Body of pancreas (tissue), 4 donors: Measurements from ENCODE around the gene GHDC. TPM values are rescaled to one million over a fixed set of nuclear protein-coding genes. Genes with fewer than 3 reads are reported as not detected.
"Not testable (repeated sequence)": the region's sequence is repeated elsewhere in the genome, so short reads cannot be mapped to it uniquely, and the experiment has no call there.

ENCODE experiments used
- ATAC-seq: fragments of 150-250 bp; one replicate; pipeline ENCODE4 v1.9.1; 2016
- DNase-seq, 4 donors: peaks; one replicate each; pipeline ENCODE4 v3.0.0-alpha.2; 2019
- H3K27ac ChIP-seq, 4 donors: fragments of 200-600 bp; sonication (generic); 1 replicate in 3 of 4; 2 replicates in 1 of 4; pipeline versions ENCODE4 v1.5.1 to v1.6.1; 2016 to 2019; ENCODE audit warnings: mild to moderate bottlenecking in 1 of 4, mixed read lengths in 1 of 4, moderate library complexity in 1 of 4
- H3K27me3 ChIP-seq, 2 donors: fragments of 200-600 bp; sonication (generic); one replicate each; pipeline ENCODE4 v1.6.0; 2016; ENCODE audit warnings: mild to moderate bottlenecking in 1 of 2
- H3K36me3 ChIP-seq, 2 donors: fragments of 200-600 bp; sonication (generic); replicated peaks in 1 of 2; 2 replicates each; pipeline ENCODE4 v1.5.1; 2016; ENCODE audit warnings: low read depth in 2 of 2; ENCODE audit not compliant: insufficient read depth in 1 of 2
- H3K4me1 ChIP-seq: fragments of 200-600 bp; sonication (generic); one replicate; pipeline ENCODE4 v1.6.0; 2016
- H3K4me3 ChIP-seq, 2 donors: fragments of 200-600 bp; sonication (generic); 1 replicate in 1 of 2; 2 replicates in 1 of 2; pipeline ENCODE4 v1.5.1; 2016 to 2019
- H3K9me3 ChIP-seq, 3 donors: fragments of 200-600 bp; sonication (generic); 1 replicate in 2 of 3; 2 replicates in 1 of 3; pipeline ENCODE4 v1.5.1; 2016
- POLR2A ChIP-seq, 3 donors: fragments of 450-650 bp; IDR thresholded peaks; one replicate each; pipeline ENCODE4 v1.6.1; 2016; ENCODE audit warnings: antibody characterized with exemption in 3 of 3, mild to moderate bottlenecking in 2 of 3
- WGBS, 2 donors: methylation state at CpG; one replicate each; pipeline ENCODE4 v1.1.5; 2017; 5-methylcytosine and 5-hydroxymethylcytosine counted together
- intact Hi-C: fragments of 100-400 bp; cut with DNase I; formaldehyde crosslinking; loops from one replicate; pipeline ENCODE4 v1.15.1; 2023
- total RNA-seq, 2 donors: library from RNA; depleted of rRNA; stranded (reverse); fragments of >200 nt; gene quantifications; one replicate each; pipeline ENCODE4 v1.1.0, GENCODE V29; 2016
- TF ChIP-seq, protein P1 (sequence below), 7 experiments: fragments of 450-650 bp in 4 of 7; fragments of 200-600 bp in 3 of 7; sonication (generic) in 3 of 7; IDR thresholded peaks; one replicate each; pipeline ENCODE4 v1.5.1; 2016 to 2019; ENCODE audit warnings: antibody characterized with exemption in 7 of 7

The GHDC gene, protein sequence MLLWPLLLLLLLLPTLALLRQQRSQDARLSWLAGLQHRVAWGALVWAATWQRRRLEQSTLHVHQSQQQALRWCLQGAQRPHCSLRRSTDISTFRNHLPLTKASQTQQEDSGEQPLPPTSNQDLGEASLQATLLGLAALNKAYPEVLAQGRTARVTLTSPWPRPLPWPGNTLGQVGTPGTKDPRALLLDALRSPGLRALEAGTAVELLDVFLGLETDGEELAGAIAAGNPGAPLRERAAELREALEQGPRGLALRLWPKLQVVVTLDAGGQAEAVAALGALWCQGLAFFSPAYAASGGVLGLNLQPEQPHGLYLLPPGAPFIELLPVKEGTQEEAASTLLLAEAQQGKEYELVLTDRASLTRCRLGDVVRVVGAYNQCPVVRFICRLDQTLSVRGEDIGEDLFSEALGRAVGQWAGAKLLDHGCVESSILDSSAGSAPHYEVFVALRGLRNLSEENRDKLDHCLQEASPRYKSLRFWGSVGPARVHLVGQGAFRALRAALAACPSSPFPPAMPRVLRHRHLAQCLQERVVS
- 10 to 100 TPM; 35.8 to 42.2 TPM for total RNA-seq

DNA sequence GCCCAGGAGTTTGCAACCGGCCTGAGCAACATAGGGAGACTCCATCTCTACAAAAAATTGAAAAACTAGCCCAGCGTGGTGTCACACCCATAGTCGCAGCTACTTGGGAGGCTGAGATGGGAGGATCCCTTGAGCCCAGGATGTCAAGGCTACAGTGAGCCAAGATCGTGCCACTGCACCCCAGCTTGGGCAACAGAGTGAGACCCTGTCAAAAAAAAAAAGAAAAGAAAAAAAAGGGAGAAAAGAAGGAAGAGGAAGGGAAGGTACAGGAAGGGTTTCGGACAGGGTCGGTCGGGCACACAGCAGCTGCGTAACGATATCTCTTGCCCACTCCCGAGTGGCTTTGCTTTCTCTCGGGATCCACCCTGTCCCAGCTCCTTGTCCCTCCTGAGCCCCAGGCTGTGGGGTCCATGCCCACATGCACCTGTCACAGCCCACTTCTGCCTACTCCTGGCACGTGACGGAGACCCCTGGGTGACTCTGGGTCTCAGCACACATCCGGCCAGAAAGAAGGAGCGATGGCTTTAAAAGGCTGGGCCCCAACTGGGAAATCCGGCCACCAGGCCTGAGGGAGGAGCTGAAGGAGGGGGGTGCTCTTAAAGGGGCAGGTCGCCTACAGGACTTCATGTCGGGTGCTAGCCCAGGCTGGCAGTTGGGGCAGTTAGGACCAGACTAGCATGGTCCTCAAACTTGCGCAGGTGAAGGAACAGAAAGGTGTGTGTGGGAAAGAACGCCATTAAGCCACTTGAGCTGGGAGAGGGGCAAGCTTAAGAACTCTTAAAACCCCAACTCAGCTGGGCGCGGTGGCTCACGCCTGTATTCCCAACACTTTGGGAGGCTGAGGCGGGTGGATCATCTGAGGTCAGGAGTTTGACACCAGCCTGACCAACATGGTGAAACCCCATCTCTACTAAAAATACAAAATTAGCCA lies at the start of gene GHDC:
Gene GHDC, minus strand, starts transcription at position 526 of the 931 bp plus-strand sequence. CDS start 913 bp downstream, outside the sequence.
- Histone ChIP-seq H3K9me3 (no peaks in the 10 kb centered on the region), H3K36me3 (no peaks in the 10 kb centered on the region), H3K4me3 (peak within 1 kb of the TSS; percentile 54), H3K27ac (peak within 1 kb of the TSS in 3 of 4 donors; percentile 61 to 84 (median 82)), H3K4me1 (peaks cover 23% of the 10 kb centered on the region), H3K27me3 (no peaks in the 10 kb centered on the region)
- ATAC-seq (peak; percentile 97), DNase-seq (peak; percentile 85 to 96 (median 88))
- TF ChIP-seq, protein P1, sequence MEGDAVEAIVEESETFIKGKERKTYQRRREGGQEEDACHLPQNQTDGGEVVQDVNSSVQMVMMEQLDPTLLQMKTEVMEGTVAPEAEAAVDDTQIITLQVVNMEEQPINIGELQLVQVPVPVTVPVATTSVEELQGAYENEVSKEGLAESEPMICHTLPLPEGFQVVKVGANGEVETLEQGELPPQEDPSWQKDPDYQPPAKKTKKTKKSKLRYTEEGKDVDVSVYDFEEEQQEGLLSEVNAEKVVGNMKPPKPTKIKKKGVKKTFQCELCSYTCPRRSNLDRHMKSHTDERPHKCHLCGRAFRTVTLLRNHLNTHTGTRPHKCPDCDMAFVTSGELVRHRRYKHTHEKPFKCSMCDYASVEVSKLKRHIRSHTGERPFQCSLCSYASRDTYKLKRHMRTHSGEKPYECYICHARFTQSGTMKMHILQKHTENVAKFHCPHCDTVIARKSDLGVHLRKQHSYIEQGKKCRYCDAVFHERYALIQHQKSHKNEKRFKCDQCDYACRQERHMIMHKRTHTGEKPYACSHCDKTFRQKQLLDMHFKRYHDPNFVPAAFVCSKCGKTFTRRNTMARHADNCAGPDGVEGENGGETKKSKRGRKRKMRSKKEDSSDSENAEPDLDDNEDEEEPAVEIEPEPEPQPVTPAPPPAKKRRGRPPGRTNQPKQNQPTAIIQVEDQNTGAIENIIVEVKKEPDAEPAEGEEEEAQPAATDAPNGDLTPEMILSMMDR (IDR thresholded peaks at IDR 0.05), result peak in 4 of 7 experiments; percentile 2 to 38 (median 8)
- peak in 2 of 3 donors; percentile 42 to 44 for TF ChIP-seq POLR2A (IDR thresholded peaks at IDR 0.05)
- WGBS, 2 donors, result 10 to 21% methylated on average over 19 to 24 of the region's 24 CpGs
- intact Hi-C loops, result no loop called here

DNA sequence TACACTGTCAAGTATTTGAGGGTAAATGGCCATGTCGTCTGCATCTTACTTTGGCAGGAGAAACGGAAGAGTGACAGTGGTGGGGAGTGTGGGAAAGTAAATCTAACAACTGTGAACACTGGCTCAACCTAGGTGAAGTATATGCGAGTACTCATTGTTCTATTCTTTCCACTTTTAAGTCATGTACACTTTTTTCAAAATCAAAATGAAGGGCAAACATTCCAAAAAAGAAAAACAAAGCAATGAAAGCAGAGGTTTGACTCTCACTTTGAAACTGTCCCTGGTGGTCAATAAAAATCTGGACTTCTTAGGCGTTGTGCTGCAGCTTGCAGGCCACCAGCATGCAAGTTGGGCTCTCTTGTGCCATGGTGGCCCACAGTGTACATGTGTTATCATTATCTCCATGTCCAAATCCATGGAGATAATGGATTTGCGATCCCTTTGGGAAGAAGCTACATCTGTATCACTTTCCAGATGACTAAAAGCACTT lies 49.2 kb upstream of the GHDC start:
- no peak for DNase-seq
- ATAC-seq, result no peak
- Histone ChIP-seq H3K27me3 (no peaks in the 10 kb centered on the region), H3K9me3 (no peaks in the 10 kb centered on the region), H3K36me3 (no peaks in the 10 kb centered on the region), H3K27ac (no peak overlapping the region), H3K4me3 (no peak overlapping the region), H3K4me1 (peaks cover 17% of the 10 kb centered on the region)
- no peak for TF ChIP-seq POLR2A (IDR thresholded peaks at IDR 0.05)
- TF ChIP-seq, protein P1 (IDR thresholded peaks at IDR 0.05), result no peak
- intact Hi-C loops, result no loop called here
- WGBS, 2 donors, result 83 to 86% methylated on average over 5 of the region's 5 CpGs

DNA sequence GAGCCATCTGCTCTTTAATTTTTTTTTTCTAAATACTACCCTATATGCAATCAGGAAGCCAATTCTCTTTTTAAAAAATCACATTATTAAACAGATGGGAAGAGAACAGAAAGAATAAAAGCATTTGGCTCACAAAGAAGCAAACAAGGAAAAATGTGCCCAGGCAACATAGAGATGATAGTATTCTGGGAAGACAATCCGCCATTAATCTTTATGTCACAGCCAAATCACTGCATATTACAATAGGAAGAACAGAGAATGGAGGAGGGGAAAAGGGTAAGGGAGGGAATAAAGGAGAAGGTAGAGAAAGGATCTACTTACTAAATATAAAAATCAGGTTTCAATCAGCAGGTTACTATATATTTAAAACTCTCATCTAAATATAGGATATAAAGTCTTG lies 47.6 kb upstream of the GHDC start:
- no peaks in the 10 kb centered on the region for H3K27me3 ChIP-seq
- no peak overlapping the region for H3K4me3 ChIP-seq
- H3K27ac ChIP-seq, result no peak overlapping the region
- no peaks in the 10 kb centered on the region for H3K36me3 ChIP-seq
- no peaks in the 10 kb centered on the region for H3K9me3 ChIP-seq
- DNase-seq (no peak), ATAC-seq (no peak)
- H3K4me1 ChIP-seq, result peaks cover 9% of the 10 kb centered on the region
- 82 to 97% methylated on average over 1 of the region's 1 CpG for WGBS, 2 donors
- no peak for TF ChIP-seq POLR2A (IDR thresholded peaks at IDR 0.05)
- TF ChIP-seq, protein P1 (IDR thresholded peaks at IDR 0.05), result no peak
- intact Hi-C loops, result no loop called here

DNA sequence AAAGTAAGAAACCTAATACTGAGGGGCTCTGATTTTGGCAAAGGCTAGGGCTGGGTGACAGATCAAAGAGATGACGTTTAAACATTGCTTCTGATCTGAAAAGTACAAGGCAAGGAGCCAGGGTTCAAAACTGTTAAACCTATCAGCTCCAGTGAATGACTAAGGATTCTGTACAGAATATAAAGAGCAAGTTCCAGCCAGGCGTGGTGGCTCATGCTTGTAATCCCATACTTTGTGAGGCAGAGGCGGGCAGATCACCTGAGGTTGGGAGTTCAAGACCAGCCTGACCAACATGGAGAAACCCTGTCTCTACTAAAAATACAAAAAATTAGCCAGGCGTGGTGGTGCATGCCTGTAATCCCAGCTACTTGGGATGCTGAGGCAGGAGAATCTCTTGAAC lies 46.6 kb upstream of the GHDC start:
- H3K36me3 ChIP-seq, H3K9me3 ChIP-seq, DNase-seq, ATAC-seq, intact Hi-C loops, H3K4me1 ChIP-seq, H3K4me3 ChIP-seq, H3K27me3 ChIP-seq, H3K27ac ChIP-seq: not testable (repeated sequence)
- WGBS, 2 donors, result 71 to 77% methylated on average over 4 of the region's 4 CpGs

DNA sequence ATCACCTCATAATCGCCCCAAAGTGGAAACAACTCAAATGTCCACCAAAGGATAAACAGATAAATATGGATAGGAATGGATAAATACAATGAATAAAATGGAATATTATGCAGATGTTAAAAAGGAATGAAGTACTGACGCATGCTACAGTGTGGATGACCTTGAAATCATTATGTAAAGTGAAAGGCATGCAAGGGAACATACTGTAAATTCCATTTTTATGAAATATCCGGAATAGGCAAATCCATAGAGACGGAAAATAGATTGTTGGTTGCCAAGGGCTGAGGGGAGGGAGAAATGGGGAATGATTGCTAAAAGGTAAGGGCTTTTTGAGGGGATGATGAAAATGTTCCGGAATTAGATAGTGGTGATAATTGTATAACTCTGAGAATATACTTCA lies 45.9 kb upstream of the GHDC start:
- TF ChIP-seq POLR2A (IDR thresholded peaks at IDR 0.05), result no peak
- TF ChIP-seq, protein P1 (IDR thresholded peaks at IDR 0.05), result no peak
- Histone ChIP-seq H3K27me3 (no peaks in the 10 kb centered on the region), H3K4me1 (no peaks in the 10 kb centered on the region), H3K27ac (no peak overlapping the region), H3K9me3 (no peaks in the 10 kb centered on the region), H3K36me3 (no peaks in the 10 kb centered on the region), H3K4me3 (no peak overlapping the region)
- 82% methylated on average over 5 of the region's 5 CpGs for WGBS, 2 donors
- intact Hi-C loops, result no loop called here
- DNase-seq (no peak), ATAC-seq (no peak)

DNA sequence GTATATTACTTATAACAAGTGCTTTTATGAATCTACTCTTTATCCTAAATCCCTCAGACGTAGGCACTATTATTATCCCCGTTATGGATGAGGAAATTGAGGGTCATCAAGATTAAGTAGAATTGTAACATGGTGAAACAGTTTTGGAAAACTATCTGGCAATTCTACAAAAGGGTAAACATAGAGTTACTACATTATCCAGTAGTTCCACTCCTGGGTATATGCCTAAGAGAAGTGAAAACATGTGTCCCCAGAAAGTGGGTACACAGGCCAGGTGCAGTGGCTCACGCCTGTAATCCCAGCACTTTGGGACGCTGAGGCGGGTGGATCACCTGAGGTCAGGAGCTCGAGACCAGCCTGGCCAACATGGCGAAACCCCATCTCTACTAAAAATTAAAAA lies 45.3 kb upstream of the GHDC start:
- WGBS, 2 donors, result 69 to 70% methylated on average over 7 of the region's 7 CpGs
- H3K4me1 ChIP-seq, ATAC-seq, H3K27ac ChIP-seq, DNase-seq, H3K9me3 ChIP-seq, H3K36me3 ChIP-seq, H3K4me3 ChIP-seq, intact Hi-C loops, H3K27me3 ChIP-seq: not testable (repeated sequence)
